GM10266 (cell line): Measurements from ENCODE around the gene SIRT1.
A peak's percentile ranks its signal among the peaks of the same experiment; 100 is the strongest.

ENCODE experiments used
- DNase-seq: peaks from one replicate; pipeline ENCODE4 v3.0.0; 2012; ENCODE audit errors: extremely low spot score
- CTCF ChIP-seq: IDR thresholded peaks from 2 replicates; pipeline ENCODE4 v1.5.1; 2012; ENCODE audit warnings: mild to moderate bottlenecking, low read depth; ENCODE audit not compliant: control insufficient read depth, insufficient read depth; ENCODE audit errors: missing control alignments

The SIRT1 gene

GRCh38 chr10:67883710-67884312, 645 bp upstream of the SIRT1 start:
- DNase-seq, result peak; percentile 28
- no peak for TF ChIP-seq CTCF

GRCh38 chr10:67884842-67885670, 600 bp downstream of the SIRT1 start:
- DNase-seq, result peak; percentile 86
- no peak for TF ChIP-seq CTCF

GRCh38 chr10:67893637-67894036, 9.2 kb downstream of the SIRT1 start:
- no peak for DNase-seq
- no peak for TF ChIP-seq CTCF

GRCh38 chr10:67903581-67903980, 19.1 kb downstream of the SIRT1 start:
- TF ChIP-seq CTCF, result no peak
- DNase-seq, result no peak

- no peak for TF ChIP-seq CTCF
- DNase-seq, result no peak
Measured at GRCh38 chr10:67912331-67912946, 28.0 kb downstream of the SIRT1 start.

- DNase-seq, result no peak
- no peak for TF ChIP-seq CTCF
Measured at GRCh38 chr10:67914777-67915340, 30.4 kb downstream of the SIRT1 start.
